ENCODE results near the gene MMRN1.

Gene MMRN1

DNA sequence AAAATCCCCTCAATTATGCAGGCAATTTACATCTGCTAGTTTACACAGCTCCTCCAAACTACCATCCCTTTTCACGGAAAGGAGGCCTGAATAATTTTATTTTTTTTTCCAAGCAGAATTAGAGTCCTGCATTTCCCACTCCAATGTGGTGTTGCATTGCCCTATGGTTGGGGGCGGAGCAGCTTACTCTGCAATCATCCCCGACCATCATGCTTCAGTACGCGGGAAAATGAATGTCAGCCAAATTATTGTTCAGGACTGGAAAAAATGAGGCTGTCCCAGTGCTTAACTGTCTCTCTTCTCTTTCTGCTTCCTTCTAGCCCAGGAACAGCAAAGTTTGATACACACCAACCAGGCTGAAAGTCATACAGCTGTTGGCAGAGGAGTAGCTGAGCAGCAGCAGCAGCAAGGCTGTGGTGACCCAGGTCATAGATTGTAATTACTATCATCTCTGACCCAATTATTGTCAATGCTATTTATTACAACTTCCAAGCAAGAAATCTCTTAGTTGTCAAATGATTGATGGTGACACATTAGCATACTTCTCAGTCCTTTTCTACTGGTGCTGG lies 28.3 kb downstream of the MMRN1 start:
- in situ Hi-C loops (cut with HindIII; ENCODE audit: low pct_unique_long_range_greater_than_20kb, low sequenced_read_pairs), result no loop called here
- DNase-seq (ENCODE audit: low read depth in 1 of 2, low spot score in 1 of 2), result no peak
- no peak for TF ChIP-seq JUND (IDR thresholded peaks at IDR 0.05; ENCODE audit: low read depth)

- in situ Hi-C loops (cut with HindIII; ENCODE audit: low pct_unique_long_range_greater_than_20kb, low sequenced_read_pairs), result no loop called here
- no peak for TF ChIP-seq JUND (IDR thresholded peaks at IDR 0.05; ENCODE audit: low read depth)
- no peak for DNase-seq (ENCODE audit: low read depth in 1 of 2, low spot score in 1 of 2)
Observed at GRCh38 chr4:89928838-89929237, 34.2 kb downstream of the MMRN1 start.

GRCh38 chr4:89929425-89930159 lies 34.9 kb downstream of the MMRN1 start:
- in situ Hi-C loops (cut with HindIII; ENCODE audit: low pct_unique_long_range_greater_than_20kb, low sequenced_read_pairs), result no loop called here
- DNase-seq (ENCODE audit: low read depth in 1 of 2, low spot score in 1 of 2), result no peak
- TF ChIP-seq JUND (IDR thresholded peaks at IDR 0.05; ENCODE audit: low read depth), result no peak

DNA sequence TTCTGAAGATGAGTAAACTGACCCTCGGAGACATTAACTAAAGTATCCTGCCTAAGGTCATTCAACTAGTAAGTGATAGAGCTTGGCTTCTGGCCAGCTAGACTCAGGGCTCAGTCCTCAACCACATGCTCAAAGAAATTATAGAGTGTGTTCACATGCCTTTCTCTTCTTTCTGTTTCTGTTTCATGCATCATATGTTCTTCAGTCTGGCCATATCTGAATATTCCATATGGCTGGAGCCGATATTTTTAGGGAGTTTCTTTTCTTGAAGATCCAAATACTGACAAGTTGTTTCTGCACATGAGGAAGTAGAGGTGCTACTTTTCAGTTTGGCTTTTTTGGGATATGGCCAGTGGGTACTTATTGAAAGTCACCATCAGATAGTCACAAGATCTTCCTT lies 44.9 kb downstream of the MMRN1 start:
- TF ChIP-seq JUND (IDR thresholded peaks at IDR 0.05; ENCODE audit: low read depth), result no peak
- in situ Hi-C loops (cut with HindIII; ENCODE audit: low pct_unique_long_range_greater_than_20kb, low sequenced_read_pairs), result no loop called here
- DNase-seq (ENCODE audit: low read depth in 1 of 2, low spot score in 1 of 2), result no peak

DNA sequence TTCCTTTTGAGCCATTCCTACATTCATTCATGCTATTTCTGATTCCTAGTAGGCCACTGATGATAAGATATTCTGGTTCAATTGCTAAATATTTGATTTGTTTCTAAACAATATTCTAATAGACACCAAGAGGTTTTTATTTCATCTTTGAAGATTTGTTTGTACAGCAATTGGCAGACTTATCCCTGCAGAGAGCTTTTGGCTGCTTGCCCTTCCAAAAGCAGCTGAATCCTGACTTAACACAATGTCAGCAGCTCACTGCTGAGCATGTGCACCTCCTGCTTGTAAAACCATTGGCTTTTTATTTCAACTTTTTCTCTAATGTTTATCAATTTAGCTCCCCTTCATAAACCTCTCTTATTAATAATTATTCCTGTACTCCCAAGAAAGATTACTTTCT lies 45.3 kb downstream of the MMRN1 start:
- in situ Hi-C loops (cut with HindIII; ENCODE audit: low pct_unique_long_range_greater_than_20kb, low sequenced_read_pairs), result no loop called here
- TF ChIP-seq JUND (IDR thresholded peaks at IDR 0.05; ENCODE audit: low read depth), result no peak
- DNase-seq (ENCODE audit: low read depth in 1 of 2, low spot score in 1 of 2), result no peak

- in situ Hi-C loops (cut with HindIII; ENCODE audit: low pct_unique_long_range_greater_than_20kb, low sequenced_read_pairs), result no loop called here
- no peak for TF ChIP-seq JUND (IDR thresholded peaks at IDR 0.05; ENCODE audit: low read depth)
- DNase-seq (ENCODE audit: low read depth in 1 of 2, low spot score in 1 of 2), result no peak
Observed at GRCh38 chr4:89942811-89943210, 48.2 kb downstream of the MMRN1 start.

- in situ Hi-C loops (cut with HindIII; ENCODE audit: low pct_unique_long_range_greater_than_20kb, low sequenced_read_pairs), result no loop called here
- DNase-seq (ENCODE audit: low read depth in 1 of 2, low spot score in 1 of 2), result peak in 1 of 2 experiments; percentile 35
- no peak for TF ChIP-seq JUND (IDR thresholded peaks at IDR 0.05; ENCODE audit: low read depth)
Observed at GRCh38 chr4:89949782-89950387, 55.2 kb downstream of the MMRN1 start.

GRCh38 chr4:89952458-89952857 lies 57.8 kb downstream of the MMRN1 start:
- no peak for TF ChIP-seq JUND (IDR thresholded peaks at IDR 0.05; ENCODE audit: low read depth)
- in situ Hi-C loops (cut with HindIII; ENCODE audit: low pct_unique_long_range_greater_than_20kb, low sequenced_read_pairs), result no loop called here
- no peak for DNase-seq (ENCODE audit: low read depth in 1 of 2, low spot score in 1 of 2)

DNA sequence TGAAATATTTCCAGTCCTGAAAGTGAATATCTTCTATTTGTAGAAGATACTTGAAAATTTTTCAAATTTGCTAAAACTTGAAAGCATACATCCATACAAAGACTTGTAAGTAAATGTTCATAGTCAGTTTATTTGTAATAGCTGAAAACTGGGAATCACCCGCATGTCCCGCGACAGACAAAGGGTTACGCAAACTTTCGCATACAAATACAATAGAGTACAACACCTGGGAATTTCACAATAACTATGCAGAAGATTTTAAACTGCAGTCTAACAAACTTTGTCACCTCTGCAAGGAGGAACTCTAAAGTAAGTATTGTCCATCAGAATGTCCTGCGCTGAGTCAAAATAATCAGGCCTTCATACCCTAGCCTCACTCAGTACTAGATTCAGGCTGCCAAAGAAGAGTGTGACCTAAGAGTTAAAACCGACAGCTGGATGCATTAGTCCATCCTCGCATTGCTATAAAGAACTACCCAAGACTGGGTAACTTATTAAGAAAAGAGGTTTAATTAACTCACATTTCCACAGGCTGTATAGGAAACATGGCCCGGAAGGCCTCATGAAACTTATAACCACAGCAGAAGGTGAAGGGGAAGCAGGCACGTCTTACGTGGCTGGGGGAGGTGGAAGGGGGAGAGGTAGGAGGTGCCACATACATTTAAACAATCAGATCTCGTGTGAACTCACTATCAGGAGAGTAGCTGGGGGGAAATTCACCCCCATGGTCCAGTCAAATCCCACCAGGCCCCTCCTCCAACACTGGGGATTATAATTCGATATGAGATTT lies 60.4 kb downstream of the MMRN1 start:
- in situ Hi-C loops (cut with HindIII; ENCODE audit: low pct_unique_long_range_greater_than_20kb, low sequenced_read_pairs), result no loop called here
- DNase-seq (ENCODE audit: low read depth in 1 of 2, low spot score in 1 of 2), result no peak
- no peak for TF ChIP-seq JUND (IDR thresholded peaks at IDR 0.05; ENCODE audit: low read depth)

GRCh38 chr4:89957046-89957926 lies 62.6 kb downstream of the MMRN1 start:
- in situ Hi-C loops (cut with HindIII; ENCODE audit: low pct_unique_long_range_greater_than_20kb, low sequenced_read_pairs), result no loop called here
- TF ChIP-seq JUND (IDR thresholded peaks at IDR 0.05; ENCODE audit: low read depth), result no peak

DNA sequence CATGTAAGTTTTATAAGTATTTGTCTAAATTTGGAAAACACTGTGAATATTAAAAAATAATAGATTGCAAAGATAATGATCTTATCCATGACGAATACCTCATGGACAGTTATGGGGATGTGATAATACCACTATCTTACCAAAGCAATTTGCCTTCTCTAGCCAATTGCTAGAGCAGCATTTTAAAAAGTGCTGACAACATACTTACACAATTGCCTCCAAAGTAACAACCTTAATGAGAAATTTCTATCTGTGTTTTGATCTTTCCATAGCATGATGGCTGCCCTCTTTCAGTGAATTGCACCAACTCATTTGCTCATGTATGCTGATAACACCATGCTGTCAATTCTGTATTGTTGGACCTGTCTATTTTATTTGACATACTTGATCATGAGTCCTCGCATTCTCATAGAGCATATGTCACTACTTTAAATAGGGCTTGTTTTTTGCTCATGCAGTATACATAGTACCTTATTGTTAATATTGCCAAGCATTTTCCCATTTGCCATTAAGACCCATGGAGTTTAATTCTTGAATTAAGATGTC lies 87.2 kb downstream of the MMRN1 start:
- no peak for TF ChIP-seq JUND (IDR thresholded peaks at IDR 0.05; ENCODE audit: low read depth)
- DNase-seq (ENCODE audit: low read depth in 1 of 2, low spot score in 1 of 2), result no peak
- in situ Hi-C loops (cut with HindIII; ENCODE audit: low pct_unique_long_range_greater_than_20kb, low sequenced_read_pairs), result no loop called here

More at GRCh38 chr4:89957046-89957926, 62.6 kb downstream of the MMRN1 start:
- DNase-seq (ENCODE audit: low read depth in 1 of 2, low spot score in 1 of 2), result no peak

- no peak for TF ChIP-seq JUND (IDR thresholded peaks at IDR 0.05; ENCODE audit: low read depth)
- in situ Hi-C loops (cut with HindIII; ENCODE audit: low pct_unique_long_range_greater_than_20kb, low sequenced_read_pairs), result no loop called here
- DNase-seq (ENCODE audit: low read depth in 1 of 2, low spot score in 1 of 2), result no peak
Observed at GRCh38 chr4:89988268-89988667, 93.6 kb downstream of the MMRN1 start.
